ENCODE measurements around the gene SLCO3A1. TPM values are rescaled to one million over a fixed set of nuclear protein-coding genes. Genes with fewer than 3 reads are reported as not detected.

The SLCO3A1 gene
- total and polyA plus RNA-seq, 2 of the 8 experiments (the other 6 are each of a cell fraction or from before 2014, with no cell fraction given): 15.1 to 20.4 TPM

DNA sequence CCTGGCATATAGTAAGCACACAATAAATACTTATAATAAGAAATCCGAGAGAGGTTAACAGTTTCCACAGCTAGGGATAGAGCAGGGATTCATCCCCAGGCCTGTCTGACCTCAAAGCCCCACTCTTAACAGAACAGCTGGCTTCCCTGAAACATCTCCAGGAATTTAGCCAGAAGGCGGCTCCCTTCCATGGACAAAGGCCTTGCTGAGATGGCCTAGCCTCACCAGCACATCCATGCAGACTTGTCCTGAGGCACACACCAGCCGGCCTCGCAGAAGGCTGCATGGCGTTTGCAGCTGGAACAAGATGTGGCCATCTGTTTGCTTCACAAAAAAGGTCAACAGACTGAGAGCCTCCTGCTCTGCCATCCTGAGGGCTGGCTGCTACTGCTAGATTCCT, 245.4 kb downstream of the SLCO3A1 start:
- Histone ChIP-seq H3K56ac (replicated peaks; ENCODE audit: insufficient read length, low read depth, low read length) (no peak overlapping the region), H3K14ac (ENCODE audit: insufficient read length) (no peak overlapping the region), H3K9ac (replicated peaks in 1 of 4; ENCODE audit: extremely low read depth in 1 of 4, low read depth in 3 of 4, low read length in 3 of 4) (no peak overlapping the region), H3K18ac (ENCODE audit: extremely low read depth, low read length) (no peak overlapping the region), H2BK120ac (replicated peaks; ENCODE audit: low read depth, low read length) (no peak overlapping the region), H4K8ac (ENCODE audit: extremely low read depth, insufficient read depth, low read length) (no peak overlapping the region), H2AFZ (ENCODE audit: low read length) (no peak overlapping the region), H2BK12ac (ENCODE audit: low read depth, low read length) (peak overlapping the region; percentile 42; the same call in 1 of the 2 replicates), H3K4me1 (replicated peaks in 1 of 4; ENCODE audit: control insufficient read depth in 3 of 4, insufficient read depth in 4 of 4, low read length in 3 of 4) (peaks cover 9 to 21% (median 15%) of the 10 kb centered on the region in 4 experiments), H2BK20ac (ENCODE audit: low read length) (no peak overlapping the region; the same call in 1 of the 2 replicates), H4K5ac (ENCODE audit: insufficient read length, low read depth, low read length) (no peak overlapping the region), H2AK5ac (ENCODE audit: low read depth, low read length) (no peak overlapping the region), H3K9me3 (ENCODE audit: insufficient read depth in 2 of 2, low read depth in 1 of 2, low read length in 1 of 2) (peaks cover 0 to 3% of the 10 kb centered on the region in 2 experiments; a peak in 1 of 4 replicates), H3K36me3 (ENCODE audit: control insufficient read depth in 2 of 4, insufficient read depth in 4 of 4, low read length in 3 of 4) (no peaks in the 10 kb centered on the region), H3K23ac (ENCODE audit: insufficient read length) (no peak overlapping the region), H2BK5ac (ENCODE audit: low read depth, low read length) (no peak overlapping the region), H3K27ac (ENCODE audit: low read depth, low read length) (no peak overlapping the region), H3K4me3 (ENCODE audit: extremely low read depth in 1 of 4, insufficient read depth in 2 of 4, low read depth in 3 of 4, low read length in 4 of 4) (no peak overlapping the region), H4K91ac (replicated peaks; ENCODE audit: insufficient read length, low read length) (peak overlapping the region; percentile 54), H4K20me1 (replicated peaks in 1 of 2; ENCODE audit: control insufficient read depth in 1 of 2, insufficient read depth in 2 of 2, low read length in 2 of 2) (no peaks in the 10 kb centered on the region), H3K27me3 (replicated peaks in 1 of 4; ENCODE audit: control insufficient read depth in 3 of 4, extremely low read depth in 1 of 4, insufficient read depth in 3 of 4, low read length in 3 of 4) (no peaks in the 10 kb centered on the region; a peak in 2 of 7 replicates), H2BK15ac (ENCODE audit: low read length) (no peak overlapping the region), H3K79me1 (ENCODE audit: low read depth, low read length) (no peaks in the 10 kb centered on the region), H3K4me2 (ENCODE audit: insufficient read depth in 1 of 2, low read depth in 2 of 2, low read length in 2 of 2) (no peak overlapping the region), H3K23me2 (ENCODE audit: low read depth, low read length) (no peaks in the 10 kb centered on the region), H3K4ac (replicated peaks; ENCODE audit: insufficient read length, low read depth, low read length) (no peak overlapping the region), H3K79me2 (ENCODE audit: control insufficient read depth in 1 of 2, insufficient read depth in 2 of 2, low read length in 2 of 2) (no peaks in the 10 kb centered on the region)
- WGBS, 2 experiments (ENCODE audit: extremely low coverage in 1 of 2, insufficient coverage in 1 of 2, insufficient read length in 1 of 2, insufficient replicate concordance in 2 of 2, low coverage in 1 of 2, low lambda C conversion rate in 2 of 2, missing lambda C conversion rate in 1 of 2): 80% methylated on average over 5 of the region's 5 CpGs; no CpG with 5 or more reads in 1 of the 2 experiments
- CTCF ChIA-PET (ENCODE audit: partially characterized antibody): interaction anchor here (0.6 to 8.8 kb wide), 36 partner anchors 9 to 959 kb away, joined by 3 to 71 read pairs (median 6); partner anchors contain the start of gene ST8SIA2
- peak; percentile 70 for FAIRE-seq
- POLR2A ChIA-PET (ENCODE audit: partially characterized antibody): interaction anchor here (1.4 kb wide), 1 partner anchor 16 kb away, joined by 3 read pairs; no protein-coding TSS in a partner anchor
- no peak for DNase-seq (ENCODE audit: low read depth in 1 of 2, low spot score in 2 of 2)
- TF ChIP-seq BRCA1 (IDR thresholded peaks at IDR 0.05; ENCODE audit: low read depth, low read length): no peak
- TF ChIP-seq KDM4A (IDR thresholded peaks at IDR 0.05; ENCODE audit: low read depth, low read length, severe bottlenecking): no peak
- no peak for TF ChIP-seq CHD2 (IDR thresholded peaks at IDR 0.05; ENCODE audit: low read length)
- TF ChIP-seq, protein P1, sequence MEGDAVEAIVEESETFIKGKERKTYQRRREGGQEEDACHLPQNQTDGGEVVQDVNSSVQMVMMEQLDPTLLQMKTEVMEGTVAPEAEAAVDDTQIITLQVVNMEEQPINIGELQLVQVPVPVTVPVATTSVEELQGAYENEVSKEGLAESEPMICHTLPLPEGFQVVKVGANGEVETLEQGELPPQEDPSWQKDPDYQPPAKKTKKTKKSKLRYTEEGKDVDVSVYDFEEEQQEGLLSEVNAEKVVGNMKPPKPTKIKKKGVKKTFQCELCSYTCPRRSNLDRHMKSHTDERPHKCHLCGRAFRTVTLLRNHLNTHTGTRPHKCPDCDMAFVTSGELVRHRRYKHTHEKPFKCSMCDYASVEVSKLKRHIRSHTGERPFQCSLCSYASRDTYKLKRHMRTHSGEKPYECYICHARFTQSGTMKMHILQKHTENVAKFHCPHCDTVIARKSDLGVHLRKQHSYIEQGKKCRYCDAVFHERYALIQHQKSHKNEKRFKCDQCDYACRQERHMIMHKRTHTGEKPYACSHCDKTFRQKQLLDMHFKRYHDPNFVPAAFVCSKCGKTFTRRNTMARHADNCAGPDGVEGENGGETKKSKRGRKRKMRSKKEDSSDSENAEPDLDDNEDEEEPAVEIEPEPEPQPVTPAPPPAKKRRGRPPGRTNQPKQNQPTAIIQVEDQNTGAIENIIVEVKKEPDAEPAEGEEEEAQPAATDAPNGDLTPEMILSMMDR (IDR thresholded peaks at IDR 0.05; ENCODE audit: control extremely low read depth in 1 of 3, insufficient read depth in 1 of 3, low read depth in 1 of 3, low read length in 3 of 3): peak; percentile 12 to 48 (median 40)
- TF ChIP-seq, protein P2, sequence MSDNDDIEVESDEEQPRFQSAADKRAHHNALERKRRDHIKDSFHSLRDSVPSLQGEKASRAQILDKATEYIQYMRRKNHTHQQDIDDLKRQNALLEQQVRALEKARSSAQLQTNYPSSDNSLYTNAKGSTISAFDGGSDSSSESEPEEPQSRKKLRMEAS (IDR thresholded peaks at IDR 0.05): peak; percentile 28; the same call in 1 of the 2 replicates
- no peak for TF ChIP-seq SP1 (IDR thresholded peaks at IDR 0.05; ENCODE audit: low read depth, low read length)
- TF ChIP-seq NANOG (IDR thresholded peaks at IDR 0.05; ENCODE audit: insufficient read depth, low read depth, low read length, poor library complexity, severe bottlenecking): no peak
- TF ChIP-seq EP300 (IDR thresholded peaks at IDR 0.05; ENCODE audit: borderline replicate concordance in 1 of 2, low read depth in 2 of 2, low read length in 2 of 2): no peak
- no peak for TF ChIP-seq TCF12 (IDR thresholded peaks at IDR 0.05; ENCODE audit: low read depth, low read length)
